DOHH2 (cell line): Measurements from ENCODE around the gene ATXN7L1.

Experiments
- H3F3A ChIP-seq: fragments of 200-600 bp; sonication (generic), shearing (Covaris generic); 2 replicates; pipeline ENCODE4 v1.6.0; 2016; ENCODE audit warnings: antibody characterized with exemption, mild to moderate bottlenecking; ENCODE audit not compliant: control insufficient read depth, insufficient read depth
- H3K27ac ChIP-seq: fragments of 200-600 bp; sonication (generic); 2 replicates; pipeline ENCODE4 v1.5.1; 2014; ENCODE audit warnings: low read depth, mild to moderate bottlenecking, low read length, moderate library complexity
- H3K27me3 ChIP-seq: fragments of 200-600 bp; sonication (generic); 2 replicates; pipeline ENCODE4 v1.6.1; 2014; ENCODE audit warnings: mild to moderate bottlenecking, low read length, mixed read lengths; ENCODE audit not compliant: control insufficient read depth
- H3K36me3 ChIP-seq: fragments of 200-600 bp; sonication (generic); 2 replicates; pipeline ENCODE4 v1.6.1; 2014; ENCODE audit warnings: mild to moderate bottlenecking, low read length, moderate library complexity, mixed read lengths; ENCODE audit not compliant: control insufficient read depth
- H3K4me1 ChIP-seq: fragments of 200-600 bp; sonication (generic); 2 replicates; pipeline ENCODE4 v1.6.1; 2014; ENCODE audit warnings: mild to moderate bottlenecking, low read length, mixed read lengths; ENCODE audit not compliant: control insufficient read depth
- H3K4me2 ChIP-seq: fragments of 200-600 bp; sonication (generic); 2 replicates; pipeline ENCODE4 v1.6.0; 2014; ENCODE audit warnings: mild to moderate bottlenecking, low read length, moderate library complexity
- H3K4me3 ChIP-seq: fragments of 200-600 bp; sonication (generic); 2 replicates; pipeline ENCODE4 v1.5.1; 2014; ENCODE audit warnings: mild to moderate bottlenecking, low read length, mixed read lengths
- H3K79me2 ChIP-seq: fragments of 200-600 bp; sonication (generic); 2 replicates; pipeline ENCODE4 v1.6.1; 2014; ENCODE audit warnings: mild to moderate bottlenecking, low read length, mixed read lengths; ENCODE audit not compliant: control insufficient read depth
- H3K9me2 ChIP-seq: fragments of 200-600 bp; sonication (generic); replicated peaks from 2 replicates; pipeline ENCODE4 v1.6.1; 2014; ENCODE audit warnings: mild to moderate bottlenecking, low read length, mixed read lengths; ENCODE audit not compliant: control insufficient read depth
- H3K9me3 ChIP-seq: fragments of 200-600 bp; sonication (generic); 2 replicates; pipeline ENCODE4 v1.6.1; 2014; ENCODE audit warnings: antibody characterized with exemption, low read length, mixed read lengths; ENCODE audit not compliant: control insufficient read depth, insufficient read depth
- H4K20me1 ChIP-seq: fragments of 200-600 bp; sonication (generic); 2 replicates; pipeline ENCODE4 v1.6.0; 2014; ENCODE audit warnings: low read depth, mild to moderate bottlenecking, antibody characterized with exemption, low read length, moderate library complexity; ENCODE audit not compliant: control insufficient read depth, insufficient read depth
- EZH2phosphoT487 ChIP-seq: fragments of 200-600 bp; sonication (generic); IDR thresholded peaks from 2 replicates; pipeline ENCODE4 v1.6.1; 2017; ENCODE audit warnings: borderline replicate concordance, mild to moderate bottlenecking, antibody characterized with exemption, low read length, moderate library complexity, mixed read lengths
- TF ChIP-seq, protein P1 (sequence below): fragments of 200-600 bp; sonication (generic); IDR thresholded peaks from one replicate; pipeline ENCODE4 v1.5.1; 2014; ENCODE audit warnings: antibody characterized with exemption, mild to moderate bottlenecking, low read depth, low read length; ENCODE audit not compliant: poor library complexity, severe bottlenecking

ATXN7L1 gene

DNA sequence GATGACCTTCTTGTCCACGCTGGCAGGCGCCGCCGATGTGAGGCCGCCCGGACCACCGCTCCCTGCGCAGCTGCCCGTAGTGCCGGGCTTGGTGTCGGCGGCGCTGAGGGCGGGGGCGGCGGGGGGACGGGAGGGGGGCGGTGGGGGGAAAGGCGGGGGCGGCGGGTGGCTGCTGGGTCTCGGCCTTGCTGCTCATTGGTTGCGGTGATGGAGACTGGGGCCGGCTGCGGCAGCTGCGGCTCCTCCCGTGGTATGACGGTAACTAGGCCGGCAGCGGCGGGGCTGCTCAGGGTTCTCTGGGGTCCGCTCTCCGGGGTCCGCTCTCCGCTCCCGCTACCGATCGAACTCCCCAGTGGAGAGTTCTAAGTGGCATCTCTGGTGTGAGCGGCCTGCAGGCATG, 293.3 kb downstream of the ATXN7L1 start:
- Histone ChIP-seq H3K36me3 (no peaks in the 10 kb centered on the region), H3K27ac (no peak overlapping the region), H3K4me1 (peaks cover 29% of the 10 kb centered on the region), H3K79me2 (no peaks in the 10 kb centered on the region), H3K4me3 (no peak overlapping the region), H3K4me2 (no peak overlapping the region), H3K9me3 (no peaks in the 10 kb centered on the region), H3F3A (peaks cover 2% of the 10 kb centered on the region; the same call in 1 of the 2 replicates), H3K9me2 (no peaks in the 10 kb centered on the region), H4K20me1 (no peaks in the 10 kb centered on the region), H3K27me3 (no peaks in the 10 kb centered on the region)
- no peak for TF ChIP-seq EZH2phosphoT487
- TF ChIP-seq, protein P1, sequence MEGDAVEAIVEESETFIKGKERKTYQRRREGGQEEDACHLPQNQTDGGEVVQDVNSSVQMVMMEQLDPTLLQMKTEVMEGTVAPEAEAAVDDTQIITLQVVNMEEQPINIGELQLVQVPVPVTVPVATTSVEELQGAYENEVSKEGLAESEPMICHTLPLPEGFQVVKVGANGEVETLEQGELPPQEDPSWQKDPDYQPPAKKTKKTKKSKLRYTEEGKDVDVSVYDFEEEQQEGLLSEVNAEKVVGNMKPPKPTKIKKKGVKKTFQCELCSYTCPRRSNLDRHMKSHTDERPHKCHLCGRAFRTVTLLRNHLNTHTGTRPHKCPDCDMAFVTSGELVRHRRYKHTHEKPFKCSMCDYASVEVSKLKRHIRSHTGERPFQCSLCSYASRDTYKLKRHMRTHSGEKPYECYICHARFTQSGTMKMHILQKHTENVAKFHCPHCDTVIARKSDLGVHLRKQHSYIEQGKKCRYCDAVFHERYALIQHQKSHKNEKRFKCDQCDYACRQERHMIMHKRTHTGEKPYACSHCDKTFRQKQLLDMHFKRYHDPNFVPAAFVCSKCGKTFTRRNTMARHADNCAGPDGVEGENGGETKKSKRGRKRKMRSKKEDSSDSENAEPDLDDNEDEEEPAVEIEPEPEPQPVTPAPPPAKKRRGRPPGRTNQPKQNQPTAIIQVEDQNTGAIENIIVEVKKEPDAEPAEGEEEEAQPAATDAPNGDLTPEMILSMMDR = no peak

DNA sequence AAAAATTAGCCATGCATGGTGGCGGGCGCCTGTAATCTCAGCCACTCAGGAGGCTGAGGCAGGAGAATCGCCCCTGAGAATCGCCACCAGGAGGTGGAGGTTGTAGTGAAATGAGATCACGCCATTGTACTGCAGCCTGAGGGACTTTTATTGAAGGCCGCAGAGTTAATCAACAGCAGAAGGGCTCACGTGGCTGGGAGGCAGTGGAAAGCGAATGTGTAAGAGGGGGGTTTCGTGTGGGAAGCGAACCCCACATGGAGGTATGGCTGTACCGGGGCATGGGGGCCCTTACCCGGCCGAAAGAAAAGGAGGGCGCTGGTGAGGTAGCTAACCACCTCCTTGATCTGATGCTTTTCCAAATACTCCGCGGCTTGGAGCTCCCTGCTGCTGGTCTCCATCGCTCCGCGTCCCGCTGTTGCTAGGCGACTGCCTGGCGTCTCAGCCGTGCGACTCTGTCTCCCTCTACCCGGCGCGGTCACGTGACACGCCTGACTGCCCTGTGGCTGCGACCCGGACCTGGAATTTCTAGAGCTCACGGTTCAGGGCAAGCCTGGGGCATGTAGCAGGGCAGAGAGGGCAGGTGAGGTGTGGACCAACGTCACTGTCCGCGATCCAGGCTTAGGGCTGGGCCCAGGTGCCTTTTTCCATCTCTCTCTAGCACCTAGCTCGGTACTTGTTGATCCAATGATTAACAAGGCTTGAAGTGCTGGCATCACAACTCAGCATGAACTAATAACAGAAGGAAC, 295.2 kb downstream of the ATXN7L1 start, which contains the start of gene EFCAB10:
Gene EFCAB10, minus strand, starts transcription at position 428 of the 746 bp plus-strand sequence. Its CDS starts 30 bp downstream, at position 398.
- Histone ChIP-seq H3K9me3 (no peaks in the 10 kb centered on the region), H3K27ac (no peak within 1 kb of the TSS), H3K4me2 (peak within 1 kb of the TSS; percentile 79), H3K79me2 (no peaks in the 10 kb centered on the region), H3F3A (peaks cover 2% of the 10 kb centered on the region; the same call in 1 of the 2 replicates), H3K9me2 (no peaks in the 10 kb centered on the region), H3K4me1 (peaks cover 11% of the 10 kb centered on the region), H3K36me3 (no peaks in the 10 kb centered on the region), H4K20me1 (no peaks in the 10 kb centered on the region), H3K27me3 (no peaks in the 10 kb centered on the region), H3K4me3 (peak within 1 kb of the TSS; percentile 69)
- TF ChIP-seq, protein P1 = peak; percentile 13
- TF ChIP-seq EZH2phosphoT487 = no peak

GRCh38 chr7:105580022-105580740, 296.2 kb downstream of the ATXN7L1 start:
- Histone ChIP-seq H3K4me2 (no peak overlapping the region), H3K4me3 (no peak overlapping the region), H3K9me2 (no peaks in the 10 kb centered on the region), H3K79me2 (no peaks in the 10 kb centered on the region), H3F3A (peaks cover under 1% of the 10 kb centered on the region; the same call in 1 of the 2 replicates), H3K27me3 (no peaks in the 10 kb centered on the region), H3K4me1 (peaks cover 7% of the 10 kb centered on the region), H4K20me1 (no peaks in the 10 kb centered on the region), H3K36me3 (no peaks in the 10 kb centered on the region), H3K9me3 (no peaks in the 10 kb centered on the region), H3K27ac (no peak overlapping the region)
- TF ChIP-seq EZH2phosphoT487 = no peak
- TF ChIP-seq, protein P1 = no peak
